Activated T-cell treated with anti-CD3 and anti-CD28 coated beads for 1 hour (primary cell): Measurements from ENCODE around the gene TSPAN11.

Source experiments
- DNase-seq: peaks from one replicate; pipeline ENCODE4 v3.0.0-alpha.2; 2020; ENCODE audit warnings: low read depth

Gene TSPAN11

DNA sequence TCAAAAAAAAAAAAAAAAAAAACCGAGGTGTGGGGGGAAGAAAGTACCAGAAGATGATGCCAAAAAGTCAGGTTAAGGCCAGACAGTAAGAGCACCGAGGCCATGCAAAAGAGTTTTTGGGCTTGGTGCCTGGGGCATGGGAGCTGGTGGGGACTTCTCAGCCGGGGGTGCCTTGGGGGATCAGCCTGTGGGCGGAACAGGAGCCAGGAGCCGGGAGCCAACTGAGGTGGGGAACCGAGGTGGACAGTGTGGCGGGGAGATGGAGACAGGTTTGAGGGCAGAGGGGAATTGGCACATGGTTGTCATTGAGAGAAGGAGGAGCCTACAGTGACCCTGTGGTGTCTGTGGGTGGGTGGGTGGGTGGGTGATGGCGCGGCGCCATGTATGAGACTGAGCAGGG is 33.2 kb downstream of the TSPAN11 start:
- DNase-seq, result no peak

DNA sequence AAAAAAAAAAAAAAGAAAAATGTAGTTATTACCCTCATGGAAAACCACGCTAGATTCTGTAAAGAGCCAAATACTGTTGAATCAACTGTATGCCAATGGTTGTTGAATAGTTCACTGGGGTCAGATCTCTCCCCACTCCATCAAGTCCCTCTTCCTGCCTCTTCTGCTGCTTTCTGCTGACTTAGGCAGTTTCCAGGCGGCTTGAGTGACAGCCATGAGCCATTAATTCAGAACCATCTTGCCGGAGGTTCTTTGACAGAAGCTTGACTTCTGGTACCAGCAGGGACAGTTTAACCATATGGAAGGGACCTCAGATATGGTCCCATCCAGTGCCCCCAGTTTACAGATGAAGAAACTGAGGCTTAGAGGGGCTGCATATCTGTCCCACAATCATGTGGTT is 34.5 kb downstream of the TSPAN11 start:
- DNase-seq, result no peak

DNA sequence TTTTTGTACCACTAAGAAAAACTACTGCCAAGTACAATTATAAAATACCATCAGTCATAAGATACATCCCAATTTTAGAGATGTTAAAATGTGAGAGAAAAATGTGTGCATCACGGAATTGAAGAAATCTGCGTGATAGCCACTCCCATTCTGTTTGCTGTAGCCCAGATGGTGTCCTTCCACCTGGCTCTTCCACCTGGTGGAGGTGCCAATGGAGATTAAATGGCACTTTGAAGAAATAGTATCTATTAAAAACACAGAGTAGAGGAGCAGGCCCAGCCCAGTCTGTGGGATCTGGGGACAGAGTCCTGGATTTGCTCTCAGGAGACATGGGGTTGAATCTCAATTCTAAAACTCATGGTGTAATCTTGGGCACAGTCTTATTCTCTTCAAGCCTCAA is 35.5 kb downstream of the TSPAN11 start:
- no peak for DNase-seq

DNA sequence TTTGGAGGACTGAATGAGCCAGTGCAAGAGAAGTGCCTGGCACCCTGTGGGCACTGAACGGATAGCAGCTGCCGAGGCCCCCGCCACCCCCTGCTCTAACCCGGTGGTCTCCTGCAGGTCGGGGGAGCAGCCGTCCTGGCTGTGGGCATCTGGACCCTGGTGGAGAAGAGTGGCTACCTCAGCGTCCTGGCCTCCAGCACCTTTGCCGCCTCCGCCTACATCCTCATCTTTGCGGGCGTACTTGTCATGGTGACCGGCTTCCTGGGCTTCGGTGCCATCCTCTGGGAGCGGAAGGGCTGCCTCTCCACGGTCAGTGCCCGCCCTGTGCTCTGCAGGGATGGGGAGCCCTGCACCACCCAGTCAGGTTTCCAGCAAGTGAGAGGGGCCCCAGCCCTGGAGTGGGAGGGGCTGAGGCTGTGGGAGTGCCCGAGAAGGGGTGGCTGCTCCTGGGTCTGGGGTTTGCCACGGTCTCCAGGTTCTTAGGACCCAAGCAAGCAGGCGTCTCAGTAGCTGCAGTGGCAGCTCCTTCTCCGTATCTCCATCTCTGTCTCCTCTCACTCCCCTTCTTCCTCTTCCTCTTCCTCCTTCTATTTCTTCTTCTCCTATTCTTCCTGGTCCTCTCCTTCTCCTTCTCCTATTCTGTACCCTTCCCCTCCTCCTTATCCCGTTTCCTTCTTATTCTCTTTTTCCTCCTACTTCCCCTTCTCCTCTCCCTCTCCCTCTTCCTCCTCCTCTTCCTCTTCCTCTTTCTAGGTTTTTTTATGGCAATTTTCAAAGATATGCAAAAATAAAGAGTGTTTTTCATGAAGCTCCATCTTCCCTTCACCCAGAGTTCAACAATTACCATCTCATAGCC is 37.4 kb downstream of the TSPAN11 start:
- no peak for DNase-seq

- no peak for DNase-seq
Measured at GRCh38 chr12:30964896-30965612, 38.5 kb downstream of the TSPAN11 start.

DNA sequence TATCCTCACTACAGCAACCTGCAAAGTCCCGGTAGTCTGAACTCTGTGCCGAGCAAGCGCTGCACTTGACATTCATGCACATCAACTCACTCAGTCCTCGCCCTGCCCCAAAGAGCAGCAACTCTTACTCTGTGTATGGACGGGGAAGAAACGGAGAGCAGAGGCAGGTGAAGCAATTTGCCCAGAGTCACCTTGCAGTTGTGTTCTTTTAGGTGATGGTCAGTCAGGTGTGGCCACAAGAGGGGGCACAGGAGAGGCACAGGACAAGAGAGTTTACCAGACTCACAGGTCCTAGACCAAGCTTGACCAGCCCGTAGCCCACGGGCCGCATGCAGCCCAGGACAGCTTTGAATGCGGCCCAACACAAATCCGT is 39.1 kb downstream of the TSPAN11 start:
- no peak for DNase-seq

GRCh38 chr12:30967026-30967425 is 40.5 kb downstream of the TSPAN11 start:
- DNase-seq, result no peak

DNA sequence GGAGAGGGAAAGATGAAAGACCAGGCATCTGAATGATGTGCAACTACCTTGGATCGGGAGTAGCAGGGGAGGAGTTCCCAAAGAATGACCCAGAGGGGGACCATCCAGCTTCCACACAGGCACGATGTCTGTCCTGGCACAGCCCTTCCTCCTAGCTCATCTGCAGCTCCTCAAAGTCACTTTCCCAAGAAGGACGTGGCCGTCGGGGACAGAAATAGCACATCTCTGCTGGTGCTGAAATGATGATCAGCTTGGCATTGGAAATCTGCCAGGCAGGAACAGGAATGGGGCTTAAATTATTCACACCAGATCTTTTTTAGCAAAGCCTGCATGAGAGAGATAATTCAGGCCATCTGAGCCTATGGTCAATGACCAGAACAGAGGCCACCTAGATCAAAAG is 41.7 kb downstream of the TSPAN11 start:
- no peak for DNase-seq

GRCh38 chr12:30969006-30969405 is 42.5 kb downstream of the TSPAN11 start:
- no peak for DNase-seq

GRCh38 chr12:30969606-30970395 is 43.3 kb downstream of the TSPAN11 start:
- no peak for DNase-seq

GRCh38 chr12:30970559-30971197 is 44.1 kb downstream of the TSPAN11 start:
- DNase-seq, result no peak

DNA sequence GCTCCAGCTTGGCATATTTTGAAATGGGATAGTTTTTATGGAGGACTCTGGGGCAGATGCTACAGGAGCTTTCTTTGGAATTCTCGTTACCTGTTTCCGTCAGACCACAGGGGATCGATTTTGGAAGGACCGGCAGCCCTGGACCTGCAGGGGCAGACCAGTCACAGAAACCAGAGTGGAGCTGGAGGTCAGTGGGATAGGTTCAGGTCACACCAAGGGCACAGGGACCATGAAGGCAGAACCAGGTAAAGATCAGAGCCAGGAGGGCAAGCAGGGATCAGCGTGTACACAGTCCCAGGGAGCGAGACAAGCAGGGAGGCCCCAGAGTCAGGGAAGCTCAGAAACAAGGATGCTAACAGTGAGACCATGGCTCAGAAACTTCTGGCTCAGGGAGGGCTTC is 45.5 kb downstream of the TSPAN11 start:
- DNase-seq, result no peak

GRCh38 chr12:30973175-30973574 is 46.6 kb downstream of the TSPAN11 start:
- no peak for DNase-seq

DNA sequence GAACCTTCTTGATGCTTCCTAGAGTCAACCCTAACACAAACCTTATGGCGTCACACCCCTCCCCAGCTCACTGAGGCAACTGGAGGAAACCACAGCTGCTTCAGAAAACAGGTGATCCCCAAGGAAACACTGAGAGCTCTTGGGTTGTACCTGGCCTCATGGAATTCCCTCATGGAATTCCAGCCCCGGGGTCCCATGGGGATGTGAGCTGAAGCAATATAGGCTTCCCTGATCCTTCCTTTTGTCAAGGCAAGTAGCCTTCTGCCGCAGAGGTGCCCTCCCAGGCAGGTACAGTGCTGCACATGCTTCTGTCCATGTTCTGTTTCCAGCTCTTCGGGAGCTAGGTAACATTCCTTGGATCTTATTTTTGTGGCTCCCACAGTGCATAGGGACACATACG is 47.3 kb downstream of the TSPAN11 start:
- no peak for DNase-seq

DNA sequence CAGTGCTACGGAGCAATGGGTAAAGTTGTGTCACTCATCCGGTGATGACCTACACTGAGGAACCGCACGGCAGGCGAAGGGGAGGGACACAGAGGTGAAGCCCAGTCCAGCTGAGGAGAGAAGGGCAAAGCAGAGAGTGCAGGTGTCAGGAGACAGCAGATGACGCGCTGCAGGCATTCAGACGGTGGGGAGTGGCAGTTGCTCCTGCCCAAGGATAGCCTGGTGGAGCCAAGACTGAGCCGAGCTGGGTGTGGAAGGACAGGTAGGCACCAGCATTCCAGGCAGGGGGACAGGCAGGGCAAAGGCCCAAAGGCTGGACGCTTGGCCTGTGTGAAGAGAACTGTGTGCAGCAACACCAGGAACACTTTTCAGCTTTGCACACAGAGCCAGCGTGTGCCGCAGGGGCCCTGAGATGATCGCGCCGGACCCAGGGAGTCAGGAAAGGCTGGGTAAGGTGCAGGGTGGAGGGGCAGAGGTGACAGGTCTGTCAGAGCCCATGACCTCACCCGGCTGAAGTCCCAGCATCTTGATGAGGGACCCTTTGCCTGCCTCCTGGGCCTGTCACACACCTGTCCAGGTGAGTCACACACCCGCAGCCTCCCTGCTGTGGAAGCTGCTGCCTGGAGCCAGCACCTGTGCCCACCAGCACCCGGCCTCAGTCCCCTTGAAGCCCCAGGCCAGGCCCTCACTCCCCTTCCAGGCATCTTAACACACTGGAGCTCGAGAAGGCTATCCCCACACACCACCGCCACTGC is 48.4 kb downstream of the TSPAN11 start:
- no peak for DNase-seq

GRCh38 chr12:30975581-30975980 is 49.0 kb downstream of the TSPAN11 start:
- DNase-seq, result no peak

DNA sequence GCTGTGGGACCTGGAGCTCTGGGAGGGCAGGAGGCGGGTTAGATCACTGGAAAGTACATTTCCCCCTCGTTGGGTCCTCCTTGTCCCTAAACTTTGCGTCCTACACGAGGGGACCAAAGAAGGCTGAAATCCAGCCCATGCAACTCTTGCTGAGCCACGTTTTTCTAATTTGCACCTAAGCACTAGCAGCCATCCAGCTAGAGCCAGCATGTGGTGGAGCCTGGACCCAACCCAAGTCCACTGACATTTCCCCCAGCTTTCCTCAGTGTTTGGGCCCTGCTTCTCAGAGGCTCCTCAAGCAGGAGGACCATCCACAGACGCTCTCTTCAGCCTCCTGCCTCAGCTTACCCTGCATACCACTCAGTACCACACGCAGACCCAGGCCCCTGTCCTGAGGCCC is 49.7 kb downstream of the TSPAN11 start:
- no peak for DNase-seq

DNA sequence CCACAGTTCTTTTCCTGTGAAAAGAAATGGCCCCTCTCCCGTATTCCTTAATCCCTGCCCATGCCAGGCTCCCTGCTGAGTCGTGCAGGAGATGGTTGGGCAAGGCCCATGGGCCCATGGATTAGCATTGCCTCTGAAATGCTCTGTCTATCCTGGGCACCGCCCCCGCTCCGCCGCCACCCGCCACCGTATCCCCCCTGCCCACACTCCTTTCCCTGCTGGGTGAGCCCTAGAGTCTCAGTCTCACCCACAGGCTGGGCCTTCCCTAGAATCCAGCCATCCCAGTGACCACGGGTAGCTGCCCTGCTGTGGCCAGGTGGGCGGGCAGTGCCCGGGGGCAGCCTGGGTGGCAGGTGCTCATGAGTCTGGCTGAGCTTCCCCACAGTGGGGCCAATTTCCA is 50.6 kb downstream of the TSPAN11 start:
- no peak for DNase-seq

GRCh38 chr12:30977537-30978349 is 51.2 kb downstream of the TSPAN11 start:
- no peak for DNase-seq

- DNase-seq, result no peak
Measured at GRCh38 chr12:30978639-30979038, 52.1 kb downstream of the TSPAN11 start.
